ENCODE data around the gene C2CD4B. TPM values are rescaled to one million over a fixed set of nuclear protein-coding genes. Genes with fewer than 3 reads are reported as not detected.

The C2CD4B gene
- 0.53 and 0.69 TPM in 2 replicates for total RNA-seq
- long read RNA-seq = 0 reads

- peak within 1 kb of the TSS; percentile 77 for H3K4me3 Mint-ChIP-seq (ENCODE audit: low read depth)
- peaks cover 14% of the 10 kb centered on the region for H3K4me1 Mint-ChIP-seq (ENCODE audit: low read depth)
- no peaks in the 10 kb centered on the region for H3K9me3 Mint-ChIP-seq (ENCODE audit: low read depth)
- H3K27me3 Mint-ChIP-seq = peaks cover 59% of the 10 kb centered on the region
- no peak for TF ChIP-seq CTCF (IDR thresholded peaks at IDR 0.05; ENCODE audit: unreplicated experiment)
- no peaks in the 10 kb centered on the region for H3K36me3 Mint-ChIP-seq (ENCODE audit: insufficient read depth)
- peak; percentile 41 for DNase-seq (ENCODE audit: low spot score, unreplicated experiment)
- no peak within 1 kb of the TSS for H3K27ac Mint-ChIP-seq
Measured at GRCh38 chr15:62165104-62165792, at the start of gene C2CD4B. Gene C2CD4B (minus strand): TSS chr15:62165285. CDS start chr15:62164984, 301 bp downstream.

- H3K9me3 Mint-ChIP-seq (ENCODE audit: low read depth) = peaks cover 47% of the 10 kb centered on the region
- peak overlapping the region; percentile 84 for H3K27ac Mint-ChIP-seq
- H3K27me3 Mint-ChIP-seq = no peaks in the 10 kb centered on the region
Measured at GRCh38 chr15:62212741-62213140, 47.7 kb upstream of the C2CD4B start.

GRCh38 chr15:62211348-62211747, 46.3 kb upstream of the C2CD4B start:
- TF ChIP-seq CTCF (IDR thresholded peaks at IDR 0.05; ENCODE audit: unreplicated experiment) = no peak
- DNase-seq (ENCODE audit: low spot score, unreplicated experiment) = no peak
- H3K27me3 Mint-ChIP-seq = no peaks in the 10 kb centered on the region
- peaks cover 49% of the 10 kb centered on the region for H3K9me3 Mint-ChIP-seq (ENCODE audit: low read depth)
- H3K4me3 Mint-ChIP-seq (ENCODE audit: low read depth) = no peak overlapping the region
- peak overlapping the region; percentile 64 for H3K27ac Mint-ChIP-seq
- H3K4me1 Mint-ChIP-seq (ENCODE audit: low read depth) = peaks cover 22% of the 10 kb centered on the region
- peaks cover 27% of the 10 kb centered on the region for H3K36me3 Mint-ChIP-seq (ENCODE audit: insufficient read depth)

More at GRCh38 chr15:62212741-62213140, 47.7 kb upstream of the C2CD4B start:
- H3K36me3 Mint-ChIP-seq (ENCODE audit: insufficient read depth) = peaks cover 27% of the 10 kb centered on the region
- TF ChIP-seq CTCF (IDR thresholded peaks at IDR 0.05; ENCODE audit: unreplicated experiment) = no peak
- H3K4me3 Mint-ChIP-seq (ENCODE audit: low read depth) = no peak overlapping the region
- peaks cover 22% of the 10 kb centered on the region for H3K4me1 Mint-ChIP-seq (ENCODE audit: low read depth)
- no peak for DNase-seq (ENCODE audit: low spot score, unreplicated experiment)

- DNase-seq (ENCODE audit: low spot score, unreplicated experiment) = peak; percentile 19
- Mint-ChIP-seq H3K27ac (peak overlapping the region; percentile 100), H3K36me3 (ENCODE audit: insufficient read depth) (peaks cover 24% of the 10 kb centered on the region), H3K4me3 (ENCODE audit: low read depth) (peak overlapping the region; percentile 55), H3K4me1 (ENCODE audit: low read depth) (peaks cover 22% of the 10 kb centered on the region), H3K27me3 (no peaks in the 10 kb centered on the region), H3K9me3 (ENCODE audit: low read depth) (peaks cover 53% of the 10 kb centered on the region)
- TF ChIP-seq CTCF (IDR thresholded peaks at IDR 0.05; ENCODE audit: unreplicated experiment) = no peak
Measured at GRCh38 chr15:62209821-62210220, 44.7 kb upstream of the C2CD4B start.

GRCh38 chr15:62209322-62209721, 44.2 kb upstream of the C2CD4B start:
- H3K9me3 Mint-ChIP-seq (ENCODE audit: low read depth) = peaks cover 50% of the 10 kb centered on the region
- peak overlapping the region; percentile 100 for H3K27ac Mint-ChIP-seq
- peak overlapping the region; percentile 55 for H3K4me3 Mint-ChIP-seq (ENCODE audit: low read depth)
- H3K36me3 Mint-ChIP-seq (ENCODE audit: insufficient read depth) = peaks cover 24% of the 10 kb centered on the region
- H3K27me3 Mint-ChIP-seq = no peaks in the 10 kb centered on the region
- DNase-seq (ENCODE audit: low spot score, unreplicated experiment) = peak; percentile 29
- peaks cover 22% of the 10 kb centered on the region for H3K4me1 Mint-ChIP-seq (ENCODE audit: low read depth)
- TF ChIP-seq CTCF (IDR thresholded peaks at IDR 0.05; ENCODE audit: unreplicated experiment) = no peak
